ENCODE results near the gene GCFC2. TPM values are rescaled to one million over a fixed set of nuclear protein-coding genes. Genes with fewer than 3 reads are reported as not detected.

GCFC2 gene
- total and polyA plus RNA-seq, 9 of the 15 experiments (the other 6 are each of a cell fraction or from before 2014, with no cell fraction given) = 10.5 to 40.6 (median 23.0) TPM

GRCh38 chr2:75622500-75622899 lies 88.2 kb downstream of the GCFC2 start:
- CTCF ChIA-PET (ENCODE audit: low intra/inter-chr PET ratio) = no interaction called here
- no peak for ATAC-seq
- no peaks in the 10 kb centered on the region for H3K4me1 ChIP-seq (replicated peaks in 1 of 2; ENCODE audit: control insufficient read depth in 2 of 2, insufficient read depth in 2 of 2, low read length in 2 of 2)
- intact Hi-C loops (cut with micrococcal nuclease) (no loop called here), in situ Hi-C loops (cut with MboI) (loop anchor here (25.0 kb wide), 2 partner anchors 560 to 910 kb away; no protein-coding TSS in a partner anchor)
- no peak overlapping the region for H3K4me2 ChIP-seq (ENCODE audit: insufficient read depth, low read length)
- H2AFZ ChIP-seq (ENCODE audit: low read depth, low read length) = no peak overlapping the region
- H3K9ac ChIP-seq (ENCODE audit: insufficient read depth in 1 of 2, low read depth in 2 of 2, low read length in 2 of 2) = no peak overlapping the region
- POLR2A ChIA-PET = no interaction called here
- H3K27me3 ChIP-seq (ENCODE audit: control insufficient read depth in 2 of 2, insufficient read depth in 2 of 2, low read length in 2 of 2) = peaks cover 0 to 5% of the 10 kb centered on the region in 2 experiments; a peak in 1 of 5 replicates
- H3K79me2 ChIP-seq (ENCODE audit: control insufficient read depth, insufficient read depth, low read length) = no peaks in the 10 kb centered on the region
- no peaks in the 10 kb centered on the region for H4K20me1 ChIP-seq (replicated peaks; ENCODE audit: control insufficient read depth, insufficient read depth, low read length)
- no peaks in the 10 kb centered on the region for H3K9me1 ChIP-seq (ENCODE audit: control insufficient read depth, insufficient read depth, low read length)
- BruUV-seq (replicated peaks) = no TSS peak
- FAIRE-seq = no peak
- H3K4me3 ChIP-seq = no peak overlapping the region
- 0% methylated on average over 2 of the region's 2 CpGs for WGBS (ENCODE audit: insufficient coverage, low coverage, missing lambda C conversion rate)
- DNase-seq (ENCODE audit: extremely low read depth in 1 of 4, low spot score in 3 of 4) = no peak
- no peak overlapping the region for H3K27ac ChIP-seq (ENCODE audit: extremely low read depth, low read depth, low read length)
- no peaks in the 10 kb centered on the region for H3K9me3 ChIP-seq (replicated peaks; ENCODE audit: control insufficient read depth, insufficient read depth, low read depth, low read length)
- no peaks in the 10 kb centered on the region for H3K36me3 ChIP-seq (ENCODE audit: control insufficient read depth, insufficient read depth, low read length)
- TF ChIP-seq STAT5A (IDR thresholded peaks at IDR 0.05; ENCODE audit: borderline replicate concordance, low read length) (no peak), HMBOX1 (IDR thresholded peaks at IDR 0.05) (no peak), HDAC3 (IDR thresholded peaks at IDR 0.05; ENCODE audit: borderline replicate concordance, partially characterized antibody) (no peak), PCBP1 (IDR thresholded peaks at IDR 0.05; ENCODE audit: low read depth, low read length, poor library complexity, severe bottlenecking) (no peak), JUN (IDR thresholded peaks at IDR 0.05; ENCODE audit: borderline replicate concordance, low read depth, low read length) (no peak), JUN (CRISPR knock-in tag; IDR thresholded peaks at IDR 0.05; ENCODE audit: borderline replicate concordance) (no peak), NR4A1 (CRISPR knock-in tag; IDR thresholded peaks at IDR 0.05) (no peak), NR4A1 (tag; IDR thresholded peaks at IDR 0.05) (no peak), PRMT5 (CRISPR knock-in tag; IDR thresholded peaks at IDR 0.05) (no peak), NFATC3 (IDR thresholded peaks at IDR 0.05) (no peak), ZNF407 (IDR thresholded peaks at IDR 0.05; ENCODE audit: low read depth) (no peak), SMAD3 (CRISPR knock-in tag; conservative IDR thresholded peaks at IDR 0.05) (no peak), MCM2 (IDR thresholded peaks at IDR 0.05; ENCODE audit: low read depth) (no peak), FOSL1 (tag; conservative IDR thresholded peaks at IDR 0.05) (no peak), TARDBP (IDR thresholded peaks at IDR 0.05) (no peak), C11orf30 (IDR thresholded peaks at IDR 0.05; ENCODE audit: low read depth) (no peak), XRCC3 (IDR thresholded peaks at IDR 0.05) (no peak), PHF21A (IDR thresholded peaks at IDR 0.05; ENCODE audit: borderline replicate concordance, low read depth) (no peak)

Measured in K562 (cell line).